Pancreas (tissue), 10 donors: Measurements from ENCODE around the gene VMP1. TPM values are rescaled to one million over a fixed set of nuclear protein-coding genes. Genes with fewer than 3 reads are reported as not detected.
"Not testable (repeated sequence)": the region's sequence is repeated elsewhere in the genome, so short reads cannot be mapped to it uniquely, and the experiment has no call there.

ENCODE experiments used
- ATAC-seq, 4 donors: fragments of 200-7000 bp; cut with Tn5 transposase; one replicate each; pipeline versions ENCODE4 v1.8.0 to v1.9.1; 2020; ENCODE audit warnings: mild to moderate bottlenecking in 4 of 4, moderate library complexity in 4 of 4
- DNase-seq, 6 donors: peaks; one replicate each; pipeline ENCODE4 v3.0.0-alpha.2; 2020
- FAIRE-seq: peaks from 2 replicates; lab custom pipeline; 2012; peaks lifted over from hg19 to GRCh38; lab: Jason Lieb, UNC
- H3K27ac ChIP-seq, 4 donors: fragments of 200-600 bp; sonication (generic); 1 replicate in 3 of 4; 2 replicates in 1 of 4; pipeline versions ENCODE4 v1.5.0 to v1.8.0; 2020
- H3K27me3 ChIP-seq, 4 donors: fragments of 200-600 bp; one replicate each; pipeline ENCODE4 v1.8.0; 2021
- H3K36me3 ChIP-seq, 3 donors: fragments of 200-600 bp; sonication (generic) in 1 of 3; one replicate each; pipeline versions ENCODE4 v1.5.0 to v1.8.0; 2020 to 2021
- H3K4me1 ChIP-seq, 3 donors: fragments of 200-600 bp; one replicate each; pipeline ENCODE4 v1.8.0; 2021
- H3K4me3 ChIP-seq, 4 donors: fragments of 200-600 bp; sonication (generic) in 2 of 4; one replicate each; pipeline versions ENCODE4 v1.5.0 to v1.8.0; 2020 to 2021
- H3K9me3 ChIP-seq, 4 donors: fragments of 200-600 bp; one replicate each; pipeline ENCODE4 v1.8.0; 2021
- WGBS, 2 donors: extraction: QIAGEN DNeasy Blood & Tissue Kit; methylation state at CpG; one replicate each; pipeline ENCODE4 v1.1.7; 2013; 5-methylcytosine and 5-hydroxymethylcytosine counted together
- intact Hi-C, 3 donors: fragments of 100-400 bp; cut with DNase I; formaldehyde crosslinking; loops; one replicate each; pipeline versions ENCODE4 v1.11.1 to v1.14.2; 2022
- polyA plus RNA-seq, 2 donors: library from polyadenylated mRNA; stranded (reverse); fragments of 200-250 nt; gene quantifications; one replicate each; pipeline ENCODE4 v1.2.3, GENCODE V29; 2013
- total RNA-seq, 6 donors: library from RNA; stranded (reverse); fragmentation: NEBNext Ultra II Directional in 4 of 6; extraction: Animal tissue kit (Norgen Biotek cat#: 25700) in 4 of 6; gene quantifications; one replicate each; pipeline versions ENCODE4 v1.2.1 to v1.2.4, GENCODE V29; 2021 to 2023
- TF ChIP-seq, protein P1 (sequence below), 4 donors: fragments of 200-600 bp; sonication (generic) in 3 of 4; IDR thresholded peaks; one replicate each; pipeline versions ENCODE4 v1.5.0 to v1.8.0; 2021; ENCODE audit warnings: antibody characterized with exemption in 4 of 4
- donor health status: healthy with polysubstance abuse.
- donor health status: DM: no; HTN: no; CAD: no; lungs with moderate emphysema.
- donor health status: DM: no; HTN: no; CAD: no.
- donor health status: control.
- donor health status: control.
- donor health status: Bipolar disorder and iron deficiency.
- donor health status: DM: yes; HTN: yes; CAD: no.
- donor health status: DM: no; HTN: no; CAD: no.
- donor health status: DM: no; HTN: no; CAD: no.
- donor health status: DM: yes; HTN: yes; CAD: no.

Gene VMP1
- total and polyA plus RNA-seq, 8 donors, result 55.5 to 177 (median 91.8) TPM

DNA sequence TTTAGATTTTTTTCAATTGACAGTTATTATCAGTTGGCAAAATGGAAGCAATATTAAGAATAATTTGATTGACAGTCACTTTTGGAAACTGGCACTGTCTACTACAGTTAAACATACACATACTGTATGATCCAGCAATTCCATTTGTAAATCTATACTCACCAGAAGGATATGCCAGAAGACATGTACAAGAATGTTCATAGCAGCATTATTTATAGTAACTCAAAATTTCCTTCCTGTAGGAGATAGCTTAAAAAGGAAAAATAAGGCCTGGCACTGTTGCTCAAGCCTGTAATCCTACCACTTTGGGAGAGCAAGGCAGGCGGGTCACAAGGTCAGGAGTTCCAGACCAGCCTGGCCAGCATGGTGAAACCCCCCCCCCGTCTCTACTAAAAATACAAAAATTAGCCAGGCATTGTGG, 89.3 kb downstream of the VMP1 start:
- TF ChIP-seq, protein P1, sequence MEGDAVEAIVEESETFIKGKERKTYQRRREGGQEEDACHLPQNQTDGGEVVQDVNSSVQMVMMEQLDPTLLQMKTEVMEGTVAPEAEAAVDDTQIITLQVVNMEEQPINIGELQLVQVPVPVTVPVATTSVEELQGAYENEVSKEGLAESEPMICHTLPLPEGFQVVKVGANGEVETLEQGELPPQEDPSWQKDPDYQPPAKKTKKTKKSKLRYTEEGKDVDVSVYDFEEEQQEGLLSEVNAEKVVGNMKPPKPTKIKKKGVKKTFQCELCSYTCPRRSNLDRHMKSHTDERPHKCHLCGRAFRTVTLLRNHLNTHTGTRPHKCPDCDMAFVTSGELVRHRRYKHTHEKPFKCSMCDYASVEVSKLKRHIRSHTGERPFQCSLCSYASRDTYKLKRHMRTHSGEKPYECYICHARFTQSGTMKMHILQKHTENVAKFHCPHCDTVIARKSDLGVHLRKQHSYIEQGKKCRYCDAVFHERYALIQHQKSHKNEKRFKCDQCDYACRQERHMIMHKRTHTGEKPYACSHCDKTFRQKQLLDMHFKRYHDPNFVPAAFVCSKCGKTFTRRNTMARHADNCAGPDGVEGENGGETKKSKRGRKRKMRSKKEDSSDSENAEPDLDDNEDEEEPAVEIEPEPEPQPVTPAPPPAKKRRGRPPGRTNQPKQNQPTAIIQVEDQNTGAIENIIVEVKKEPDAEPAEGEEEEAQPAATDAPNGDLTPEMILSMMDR (IDR thresholded peaks at IDR 0.05), result no peak
- ATAC-seq (no peak), FAIRE-seq (no peak), DNase-seq (no peak)
- intact Hi-C loops, result no loop called here
- Histone ChIP-seq H3K9me3 (no peaks in the 10 kb centered on the region), H3K4me3 (no peak overlapping the region), H3K27ac (no peak overlapping the region), H3K27me3 (no peaks in the 10 kb centered on the region), H3K4me1 (peaks cover 0 to 4% (median 0%) of the 10 kb centered on the region in 3 donors), H3K36me3 (no peaks in the 10 kb centered on the region)
- 92 to 95% methylated on average over 2 of the region's 2 CpGs for WGBS, 2 donors

DNA sequence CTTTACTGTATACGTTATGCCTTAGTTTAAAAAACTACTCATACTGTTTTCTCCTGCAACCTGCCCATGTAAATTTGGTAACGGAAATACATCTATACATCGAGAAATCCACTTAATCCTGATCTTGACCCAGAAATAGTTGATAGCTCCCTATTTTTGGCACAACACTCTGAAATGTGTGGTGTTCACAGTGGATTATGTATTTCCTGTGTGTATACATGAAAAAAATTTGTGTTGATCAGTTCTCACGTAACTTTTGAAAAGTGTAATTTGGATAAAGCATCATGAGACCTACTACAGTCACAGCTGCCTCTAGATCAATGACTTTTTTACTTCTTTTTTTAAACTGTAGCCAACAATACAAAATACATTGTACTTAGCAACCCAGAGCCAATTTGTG, 90.7 kb downstream of the VMP1 start:
- no peak for DNase-seq
- no peak for FAIRE-seq
- intact Hi-C loops, result no loop called here
- no peak for ATAC-seq
- H3K9me3 ChIP-seq, result no peaks in the 10 kb centered on the region
- H3K36me3 ChIP-seq, result no peaks in the 10 kb centered on the region
- peak overlapping the region in 1 of 4 donors; percentile 9 for H3K27ac ChIP-seq
- 90 to 99% methylated on average over 4 of the region's 4 CpGs for WGBS, 2 donors
- H3K27me3 ChIP-seq, result no peaks in the 10 kb centered on the region
- TF ChIP-seq, protein P1 (IDR thresholded peaks at IDR 0.05), result no peak
- peaks cover 0 to 4% (median under 1%) of the 10 kb centered on the region in 3 donors for H3K4me1 ChIP-seq
- no peak overlapping the region for H3K4me3 ChIP-seq

DNA sequence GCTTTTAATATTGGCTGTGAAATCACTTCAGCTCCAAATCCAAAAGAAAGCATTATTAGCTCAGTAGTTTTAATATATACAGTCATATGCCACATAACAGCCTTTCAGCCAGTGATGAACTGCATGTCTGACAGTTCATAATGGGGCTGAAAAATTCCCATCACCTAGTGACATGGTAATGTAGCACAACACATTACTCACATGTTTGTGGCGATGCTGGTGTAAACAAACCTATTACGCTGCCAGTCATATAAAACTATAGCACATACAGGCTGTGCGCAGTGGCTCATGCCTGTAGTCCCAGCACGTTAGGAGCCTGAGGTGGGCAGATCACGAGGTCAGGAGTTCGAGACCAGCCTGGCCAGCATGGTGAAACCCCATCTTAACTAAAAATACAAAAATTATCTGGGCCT, 93.1 kb downstream of the VMP1 start:
- TF ChIP-seq, protein P1 (IDR thresholded peaks at IDR 0.05), result no peak
- Histone ChIP-seq H3K4me1 (peaks cover 9 to 12% (median 10%) of the 10 kb centered on the region in 3 donors), H3K9me3 (no peaks in the 10 kb centered on the region), H3K4me3 (no peak overlapping the region), H3K27me3 (no peaks in the 10 kb centered on the region), H3K36me3 (no peaks in the 10 kb centered on the region), H3K27ac (no peak overlapping the region)
- FAIRE-seq, result no peak
- no peak for DNase-seq
- WGBS, 2 donors, result 91 to 100% methylated on average over 6 of the region's 6 CpGs
- ATAC-seq, result no peak
- intact Hi-C loops, result no loop called here

DNA sequence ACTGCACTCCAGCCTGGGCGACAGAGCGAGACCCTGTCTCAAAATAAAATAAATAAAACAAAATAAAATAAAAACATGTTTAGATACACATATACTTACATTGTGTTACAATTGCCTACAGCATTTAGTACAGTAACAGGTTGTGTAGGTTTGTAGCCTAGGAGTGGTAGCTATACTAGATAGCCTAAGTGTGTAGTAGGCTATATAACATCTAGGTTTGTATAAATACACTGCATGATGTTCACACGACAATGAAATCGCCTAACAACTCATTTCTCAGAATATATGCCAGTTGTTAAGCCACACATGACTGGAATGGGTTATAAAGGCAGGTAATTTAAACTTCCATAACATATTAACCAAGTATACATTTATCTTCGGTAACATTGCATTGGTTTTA, 94.7 kb downstream of the VMP1 start:
- intact Hi-C loops, result no loop called here
- Histone ChIP-seq H3K27ac (no peak overlapping the region), H3K4me1 (peaks cover 9 to 17% (median 15%) of the 10 kb centered on the region in 3 donors), H3K27me3 (no peaks in the 10 kb centered on the region), H3K36me3 (no peaks in the 10 kb centered on the region), H3K4me3 (no peak overlapping the region), H3K9me3 (no peaks in the 10 kb centered on the region)
- TF ChIP-seq, protein P1 (IDR thresholded peaks at IDR 0.05), result no peak
- FAIRE-seq (no peak), DNase-seq (no peak), ATAC-seq (peak in 1 of 4 donors; percentile 6)
- WGBS, 2 donors, result 96 to 98% methylated on average over 5 of the region's 5 CpGs

DNA sequence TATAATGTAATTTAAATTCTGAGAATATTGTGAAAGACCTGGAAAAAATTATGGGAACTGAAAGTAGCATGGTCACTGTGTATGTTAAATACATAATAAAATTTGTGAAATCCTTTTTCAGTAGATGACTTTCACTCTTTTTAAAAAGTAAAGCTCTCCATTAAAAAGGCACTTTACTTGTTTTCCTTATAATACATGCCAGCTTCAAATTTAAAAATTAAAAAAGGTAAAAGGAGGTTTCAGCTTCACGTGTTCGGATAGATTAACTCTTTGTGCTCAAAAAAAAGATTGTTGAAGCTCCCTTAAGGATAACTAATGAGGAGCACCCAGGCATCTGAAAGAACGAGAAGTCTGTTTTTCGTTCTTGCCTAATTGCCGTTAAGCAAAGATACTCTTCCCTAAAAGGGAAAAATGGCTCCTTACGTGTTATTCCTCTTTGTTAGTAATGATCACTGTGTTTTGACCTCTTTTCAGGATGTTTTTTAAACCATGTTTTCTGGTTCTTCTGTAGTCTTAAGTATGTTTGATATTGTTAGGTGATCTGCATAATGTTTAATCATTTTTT, 97.5 kb downstream of the VMP1 start:
- peak in 1 of 4 donors; percentile 18 for ATAC-seq

DNA sequence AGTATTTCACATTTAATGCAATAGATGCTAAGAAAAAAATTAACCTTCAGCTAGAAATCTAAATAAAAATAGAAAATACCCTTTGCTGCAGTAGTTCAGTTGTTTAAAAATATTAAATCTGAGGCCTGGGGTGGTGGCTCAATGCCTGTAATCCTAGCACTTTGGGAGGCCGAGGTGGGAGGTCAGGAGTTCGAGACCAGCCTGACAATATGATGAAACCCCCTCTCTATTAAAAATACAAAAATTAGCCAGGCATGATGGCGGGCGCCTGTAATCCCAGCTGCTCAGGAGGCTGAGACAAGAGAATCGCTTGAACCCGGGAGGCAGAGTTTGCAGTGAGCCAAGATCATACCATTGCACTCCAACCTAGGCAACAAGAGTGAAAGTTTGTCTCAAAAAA, 98.9 kb downstream of the VMP1 start:
- H3K9me3 ChIP-seq, H3K27ac ChIP-seq, H3K27me3 ChIP-seq, DNase-seq, FAIRE-seq, H3K36me3 ChIP-seq, ATAC-seq, intact Hi-C loops, H3K4me3 ChIP-seq: not testable (repeated sequence)
- H3K4me1 ChIP-seq, result peaks cover 9 to 17% (median 15%) of the 10 kb centered on the region in 3 donors
- 96 to 98% methylated on average over 6 of the region's 6 CpGs for WGBS, 2 donors

More for the DNA sequence above, 97.5 kb downstream of the VMP1 start:
- no peak overlapping the region for H3K4me3 ChIP-seq
- TF ChIP-seq, protein P1 (IDR thresholded peaks at IDR 0.05), result no peak
- H3K36me3 ChIP-seq, result no peaks in the 10 kb centered on the region
- peak overlapping the region in 1 of 4 donors; percentile 22 for H3K27ac ChIP-seq
- H3K9me3 ChIP-seq, result no peaks in the 10 kb centered on the region
- FAIRE-seq (no peak), DNase-seq (no peak)
- H3K27me3 ChIP-seq, result no peaks in the 10 kb centered on the region
- WGBS, 2 donors, result 81 to 85% methylated on average over 6 of the region's 6 CpGs
- intact Hi-C loops, result no loop called here
- H3K4me1 ChIP-seq, result peaks cover 9 to 17% (median 15%) of the 10 kb centered on the region in 3 donors
